ENCODE results near the gene C10orf95.
"Not testable (repeated sequence)": the region's sequence is repeated elsewhere in the genome, so short reads cannot be mapped to it uniquely, and the experiment has no call there.

The C10orf95 gene, protein sequence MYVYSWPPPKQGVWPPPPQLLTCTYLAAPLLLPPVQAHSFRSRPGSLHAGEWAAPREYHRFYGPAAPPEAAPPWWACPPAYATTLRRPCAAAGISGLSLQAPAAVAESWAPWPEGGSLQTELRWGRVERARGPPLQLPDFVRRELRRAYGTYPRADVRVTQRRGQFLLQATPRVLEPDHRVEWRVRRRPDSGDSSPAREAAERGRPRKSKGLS

DNA sequence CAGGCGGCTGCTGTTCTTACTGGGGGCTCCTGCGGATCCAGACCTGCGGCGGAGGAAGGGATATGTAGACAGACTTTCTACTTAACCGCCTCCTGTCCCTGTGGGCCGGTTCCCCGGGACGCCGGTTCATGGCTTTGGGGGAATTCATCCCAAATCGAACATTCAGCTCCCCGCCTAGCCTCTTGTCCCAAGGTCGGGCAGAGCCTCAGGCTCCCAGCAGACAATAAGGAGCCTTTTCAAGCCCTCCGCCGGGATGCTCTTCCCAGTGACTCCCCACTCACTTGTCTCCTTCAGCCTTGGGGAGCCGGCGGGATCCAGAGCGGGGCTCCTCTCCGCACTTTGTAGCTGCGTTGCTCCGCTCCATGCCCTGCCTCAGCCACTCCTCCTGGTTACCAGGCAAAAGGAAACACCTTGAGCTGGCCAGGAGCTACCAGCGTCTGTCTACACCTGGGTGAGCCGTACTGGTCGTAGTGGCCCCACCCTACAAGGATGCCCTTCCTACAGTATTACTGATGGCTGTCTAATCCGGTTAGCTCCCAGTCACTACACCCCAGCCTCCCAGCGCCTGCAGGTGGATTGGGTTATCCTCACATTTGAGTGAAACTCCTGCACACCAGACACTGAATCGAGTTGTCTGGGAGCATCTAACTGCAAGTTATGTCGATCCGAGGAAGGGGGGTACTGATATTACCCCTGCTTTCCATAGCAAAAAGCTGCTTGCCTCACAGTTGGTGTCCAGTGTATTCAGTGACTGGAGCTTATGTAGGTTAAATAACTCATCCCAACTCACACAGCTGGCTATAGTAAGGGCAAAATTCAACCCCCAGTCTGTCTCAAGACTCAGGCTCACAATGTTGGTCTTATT, at the start of gene C10orf95:
Gene C10orf95, minus strand, starts transcription at position 439 of the 865 bp plus-strand sequence. CDS start 450 bp downstream, outside the sequence.
- H3K4me1 Mint-ChIP-seq = peaks cover 33% of the 10 kb centered on the region
- no peak for ATAC-seq
- H3K9me3 Mint-ChIP-seq = no peaks in the 10 kb centered on the region
- H3K36me3 Mint-ChIP-seq = peaks cover 13% of the 10 kb centered on the region
- no peaks in the 10 kb centered on the region for H3K27me3 Mint-ChIP-seq
- H3K27ac Mint-ChIP-seq = peak within 1 kb of the TSS; percentile 96
- H3K4me3 Mint-ChIP-seq = peak within 1 kb of the TSS; percentile 96

DNA sequence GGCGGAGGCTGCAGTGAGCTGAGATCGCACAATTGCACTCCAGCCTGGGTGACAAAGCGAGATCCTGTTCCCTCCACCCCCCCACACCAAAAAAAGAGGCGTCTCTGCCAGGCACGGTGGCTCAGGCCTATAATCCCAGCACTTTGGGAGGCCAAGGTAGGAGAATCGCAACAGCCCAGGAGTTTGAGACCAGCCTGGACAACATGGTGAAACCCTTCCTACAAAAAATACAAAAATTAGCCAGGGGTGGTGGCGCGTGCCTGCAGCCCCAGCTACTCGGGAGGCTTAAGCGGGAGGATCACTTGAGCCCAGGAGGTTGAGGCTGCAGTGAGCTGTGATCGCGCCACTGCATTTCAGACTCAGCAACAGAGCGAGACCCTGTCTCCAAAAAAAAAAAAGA, 49.3 kb upstream of the C10orf95 start:
- not testable (repeated sequence) for H3K4me3 Mint-ChIP-seq, H3K36me3 Mint-ChIP-seq, ATAC-seq, H3K27ac Mint-ChIP-seq, H3K27me3 Mint-ChIP-seq, H3K9me3 Mint-ChIP-seq
- peaks cover 49% of the 10 kb centered on the region for H3K4me1 Mint-ChIP-seq

DNA sequence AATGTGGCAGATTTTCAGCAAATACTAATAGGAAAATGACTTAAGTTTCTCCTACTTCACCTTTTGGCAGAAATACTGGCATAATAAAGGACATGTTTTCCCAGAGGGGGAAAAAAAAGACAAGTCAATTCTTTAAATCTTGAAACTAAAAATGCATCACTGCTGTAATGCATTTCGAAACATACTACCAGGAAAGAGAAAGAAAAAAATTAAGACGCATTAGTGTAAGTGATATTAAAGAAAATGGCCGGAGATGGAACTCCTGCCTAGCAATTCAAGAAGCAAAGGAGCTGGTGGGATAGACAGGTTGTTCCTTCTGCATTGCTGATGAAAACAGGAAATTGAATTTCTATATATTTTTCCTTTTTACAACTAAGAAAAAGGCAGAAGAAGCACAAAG, 48.0 kb upstream of the C10orf95 start:
- H3K9me3 Mint-ChIP-seq = no peaks in the 10 kb centered on the region
- peaks cover 36% of the 10 kb centered on the region for H3K4me1 Mint-ChIP-seq
- ATAC-seq = no peak
- no peak overlapping the region for H3K27ac Mint-ChIP-seq
- no peak overlapping the region for H3K4me3 Mint-ChIP-seq
- H3K27me3 Mint-ChIP-seq = no peaks in the 10 kb centered on the region
- no peaks in the 10 kb centered on the region for H3K36me3 Mint-ChIP-seq

DNA sequence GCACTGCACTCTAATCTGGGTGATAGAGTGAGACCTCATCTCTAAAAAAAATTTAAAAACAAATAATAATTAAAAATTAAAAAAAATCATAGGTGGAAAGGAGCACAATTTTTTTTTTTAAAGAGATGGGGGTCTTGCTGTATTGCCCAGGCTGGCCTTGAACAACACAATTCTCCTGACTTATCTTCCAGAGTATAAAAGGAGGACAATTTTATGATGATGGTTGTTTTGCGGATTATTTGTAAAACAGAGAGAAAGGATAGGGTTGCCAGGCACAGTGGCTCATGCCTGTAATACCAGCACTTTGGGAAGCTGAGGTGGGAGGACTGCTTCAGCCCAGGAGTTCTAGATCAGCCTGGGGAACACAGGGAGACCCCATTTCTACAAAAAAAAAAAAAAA, 46.2 kb upstream of the C10orf95 start:
- Mint-ChIP-seq H3K9me3 (no peaks in the 10 kb centered on the region), H3K36me3 (no peaks in the 10 kb centered on the region), H3K27me3 (no peaks in the 10 kb centered on the region), H3K4me3 (no peak overlapping the region), H3K27ac (no peak overlapping the region), H3K4me1 (peaks cover 46% of the 10 kb centered on the region)
- ATAC-seq = no peak

DNA sequence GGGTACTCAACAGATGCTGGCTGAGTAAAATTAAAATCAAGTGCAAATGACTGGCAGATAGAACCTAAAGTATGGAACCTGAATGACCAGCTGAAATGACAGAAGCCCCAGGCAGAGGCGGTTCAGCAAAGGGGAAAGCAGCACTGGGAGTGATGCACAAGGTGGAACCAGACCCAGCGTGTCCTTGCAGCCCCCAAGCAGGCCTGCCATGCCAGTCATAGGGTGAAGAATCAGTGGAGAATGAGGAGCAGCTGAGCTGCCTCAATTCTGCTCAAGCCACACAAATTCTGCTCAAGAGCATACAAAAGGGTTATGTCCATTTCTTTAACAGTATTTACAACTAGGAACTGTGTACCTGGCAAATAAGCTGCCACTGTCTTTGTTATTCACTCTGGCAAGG, 42.4 kb upstream of the C10orf95 start:
- no peaks in the 10 kb centered on the region for H3K9me3 Mint-ChIP-seq
- H3K27me3 Mint-ChIP-seq = no peaks in the 10 kb centered on the region
- no peak overlapping the region for H3K27ac Mint-ChIP-seq
- no peak overlapping the region for H3K4me3 Mint-ChIP-seq
- ATAC-seq = no peak
- H3K36me3 Mint-ChIP-seq = peaks cover 11% of the 10 kb centered on the region
- peaks cover 38% of the 10 kb centered on the region for H3K4me1 Mint-ChIP-seq

DNA sequence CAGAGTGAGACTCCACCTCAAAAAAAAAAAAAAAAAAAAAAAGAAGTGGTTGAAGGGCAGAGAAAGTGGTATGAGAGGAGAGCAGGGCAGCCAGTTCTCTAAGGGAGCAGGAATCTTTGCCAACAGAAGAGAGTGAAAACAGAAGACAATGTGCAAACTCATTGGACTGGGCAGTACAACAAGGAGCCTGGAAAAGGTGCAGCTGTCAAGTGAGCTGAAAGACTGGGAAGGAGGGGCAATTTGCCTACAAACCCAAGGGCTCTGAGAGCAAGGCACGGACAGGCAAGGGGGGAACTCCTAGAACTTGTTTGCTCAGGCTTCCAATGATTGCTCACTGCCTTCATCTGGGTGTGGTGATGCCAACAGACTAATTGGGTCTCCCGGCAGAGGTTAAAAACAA, 41.6 kb upstream of the C10orf95 start:
- Mint-ChIP-seq H3K4me1 (peaks cover 33% of the 10 kb centered on the region), H3K27ac (no peak overlapping the region), H3K36me3 (peaks cover 15% of the 10 kb centered on the region), H3K9me3 (no peaks in the 10 kb centered on the region), H3K4me3 (no peak overlapping the region), H3K27me3 (no peaks in the 10 kb centered on the region)
- ATAC-seq = no peak

DNA sequence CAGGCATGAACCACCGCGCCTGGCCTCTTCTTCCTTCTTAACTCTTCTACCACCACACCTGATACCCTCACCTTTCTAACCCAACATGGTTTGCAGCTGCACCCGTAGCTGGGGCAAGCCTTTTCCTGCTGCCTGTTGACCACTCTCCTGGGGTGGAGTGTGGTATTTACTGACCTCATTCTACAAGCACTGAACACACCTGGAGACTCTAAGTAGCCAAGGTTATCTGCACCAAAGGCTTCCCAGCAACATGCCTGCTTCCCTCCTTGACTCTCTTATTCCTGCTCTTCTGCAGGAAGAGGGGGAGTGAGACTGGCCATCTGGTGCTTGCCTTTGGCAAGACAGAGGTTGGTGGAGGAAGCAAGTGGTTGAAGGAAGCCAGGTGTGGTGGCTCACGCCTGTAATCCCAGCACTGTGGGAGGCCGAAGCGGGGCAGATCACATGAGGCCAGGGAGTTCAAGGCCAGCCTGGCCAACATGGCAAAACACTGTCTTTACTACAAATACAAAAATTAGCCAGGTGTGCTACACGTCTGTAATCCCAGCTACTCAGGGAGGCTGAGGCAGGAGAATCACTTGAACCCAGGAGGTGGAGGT, 41.1 kb upstream of the C10orf95 start:
- H3K27me3 Mint-ChIP-seq = no peaks in the 10 kb centered on the region
- no peak for ATAC-seq
- H3K9me3 Mint-ChIP-seq = no peaks in the 10 kb centered on the region
- peaks cover 18% of the 10 kb centered on the region for H3K36me3 Mint-ChIP-seq
- H3K4me1 Mint-ChIP-seq = peaks cover 27% of the 10 kb centered on the region
- H3K4me3 Mint-ChIP-seq = no peak overlapping the region
- peak overlapping the region; percentile 13 for H3K27ac Mint-ChIP-seq

DNA sequence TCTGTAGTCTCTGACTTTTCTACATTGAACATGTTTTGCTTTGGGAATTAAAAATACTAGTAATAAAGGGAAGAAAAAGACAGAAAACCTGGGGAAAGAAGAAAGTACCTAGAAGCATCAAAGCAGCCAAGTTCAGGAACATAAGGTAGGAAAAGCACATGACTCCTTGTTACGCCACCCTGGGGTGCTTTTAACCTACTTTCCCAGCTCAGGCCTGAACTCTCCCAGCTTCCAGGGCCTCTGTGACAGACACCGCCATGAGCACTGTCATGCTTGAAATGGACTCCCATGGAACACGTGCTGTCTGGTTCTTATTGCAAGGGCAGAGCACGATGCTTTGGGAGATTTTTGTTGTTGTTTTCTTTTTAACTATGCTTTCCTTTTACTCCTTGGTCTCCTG, 39.8 kb upstream of the C10orf95 start:
- peaks cover 19% of the 10 kb centered on the region for H3K4me1 Mint-ChIP-seq
- H3K27ac Mint-ChIP-seq = no peak overlapping the region
- peaks cover 18% of the 10 kb centered on the region for H3K36me3 Mint-ChIP-seq
- no peaks in the 10 kb centered on the region for H3K27me3 Mint-ChIP-seq
- H3K9me3 Mint-ChIP-seq = no peaks in the 10 kb centered on the region
- H3K4me3 Mint-ChIP-seq = no peak overlapping the region
- no peak for ATAC-seq

DNA sequence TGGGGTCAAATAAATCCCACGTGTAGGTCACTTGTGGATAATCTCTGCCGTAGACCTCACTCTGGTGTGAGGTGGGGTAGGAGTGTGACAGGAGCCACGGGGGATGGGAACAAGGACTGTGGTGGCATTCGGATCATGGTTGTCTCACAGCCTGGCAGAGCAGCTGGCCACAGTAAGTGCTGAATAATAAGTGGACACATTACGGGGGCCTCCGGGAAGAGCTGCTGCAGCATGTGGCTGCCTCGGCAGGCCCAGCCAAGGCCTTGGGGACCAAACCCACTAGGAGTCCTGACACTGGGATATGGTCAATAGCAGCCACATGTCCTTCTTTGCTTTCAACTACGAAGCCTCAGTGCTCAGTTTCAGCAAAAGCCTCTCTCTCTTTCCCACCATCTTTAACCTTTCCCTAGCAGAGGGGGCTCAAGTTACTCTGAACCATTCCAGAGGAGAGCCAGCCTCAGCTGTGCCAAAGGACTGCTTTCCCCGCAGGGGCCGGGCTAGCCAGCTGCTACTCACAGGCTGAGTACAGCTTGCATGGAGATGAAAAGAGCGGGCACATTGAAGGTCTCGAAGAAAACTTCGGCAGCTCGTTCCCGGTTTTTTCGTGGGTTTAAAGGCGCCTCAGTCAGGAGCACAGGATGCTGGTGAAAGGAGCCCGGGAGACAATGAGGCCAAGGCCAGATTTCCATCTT, 33.9 kb upstream of the C10orf95 start:
- no peak for ATAC-seq
- Mint-ChIP-seq H3K27me3 (no peaks in the 10 kb centered on the region), H3K4me3 (no peak overlapping the region), H3K27ac (no peak overlapping the region), H3K9me3 (no peaks in the 10 kb centered on the region), H3K4me1 (no peaks in the 10 kb centered on the region), H3K36me3 (peaks cover 46% of the 10 kb centered on the region)

DNA sequence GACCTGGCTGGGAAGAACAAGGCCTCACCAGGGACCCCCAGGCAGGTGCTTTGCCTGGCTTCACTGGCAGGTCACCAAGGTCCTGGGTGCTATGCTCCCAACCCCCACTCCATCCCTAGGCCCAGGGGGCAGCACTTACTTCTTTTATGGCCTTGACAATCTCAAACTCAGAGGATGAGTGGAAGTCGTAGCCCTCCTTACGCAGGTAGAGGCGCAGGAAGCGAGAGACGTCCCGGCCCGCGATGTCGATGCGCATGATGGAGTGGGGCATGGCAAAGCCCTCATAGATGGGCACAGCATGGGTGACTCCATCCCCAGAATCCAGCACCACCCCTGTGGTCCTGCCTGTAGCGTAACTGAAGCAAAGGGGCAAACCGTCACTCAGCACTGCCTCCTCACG, 32.7 kb upstream of the C10orf95 start:
- peaks cover 43% of the 10 kb centered on the region for H3K36me3 Mint-ChIP-seq
- no peaks in the 10 kb centered on the region for H3K9me3 Mint-ChIP-seq
- no peaks in the 10 kb centered on the region for H3K27me3 Mint-ChIP-seq
- H3K4me3 Mint-ChIP-seq = no peak overlapping the region
- ATAC-seq = no peak
- H3K4me1 Mint-ChIP-seq = peaks cover 4% of the 10 kb centered on the region
- H3K27ac Mint-ChIP-seq = no peak overlapping the region

DNA sequence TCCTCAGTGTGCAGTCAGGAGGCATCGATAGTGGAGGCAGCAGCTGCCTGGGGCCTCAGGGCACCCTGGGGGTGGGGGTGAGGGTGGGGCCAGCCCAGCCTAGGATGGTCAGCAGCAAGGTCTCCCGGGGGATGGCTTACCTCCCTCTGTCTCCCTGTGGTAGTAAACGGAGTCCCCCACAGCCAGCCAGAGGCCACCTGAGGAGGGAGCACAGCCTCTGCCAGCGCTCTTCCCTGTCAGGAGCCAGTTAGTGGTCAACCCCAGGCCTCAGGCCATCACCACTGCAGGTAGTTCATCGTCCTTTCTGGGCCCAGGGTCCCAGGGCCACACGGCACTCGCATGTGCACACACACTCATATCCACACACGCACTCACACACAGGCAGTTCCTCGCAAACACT, 29.1 kb upstream of the C10orf95 start:
- Mint-ChIP-seq H3K27me3 (no peaks in the 10 kb centered on the region), H3K27ac (peak overlapping the region; percentile 24), H3K4me3 (no peak overlapping the region), H3K9me3 (no peaks in the 10 kb centered on the region), H3K4me1 (peaks cover 9% of the 10 kb centered on the region), H3K36me3 (peaks cover 34% of the 10 kb centered on the region)
- ATAC-seq = no peak

DNA sequence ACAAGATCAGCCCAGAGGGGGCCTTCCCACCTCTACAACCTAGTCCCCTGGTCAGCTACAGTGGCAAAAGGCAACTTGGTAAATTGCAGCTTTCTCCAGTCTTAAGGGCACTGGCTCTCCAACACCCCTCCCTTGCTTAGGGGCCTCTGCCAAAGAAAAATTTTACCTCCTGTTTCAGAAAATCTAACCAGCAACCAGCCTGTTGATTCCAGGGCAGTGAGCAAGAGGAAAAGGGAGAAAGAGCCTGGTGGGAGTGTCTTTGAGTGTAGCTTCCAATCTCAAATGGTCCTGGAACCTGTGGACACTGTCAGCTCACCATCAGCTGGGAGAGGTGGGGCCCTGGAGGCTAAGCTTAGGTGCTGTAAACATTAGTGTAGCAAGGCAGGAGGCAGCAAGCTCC, 28.3 kb upstream of the C10orf95 start:
- H3K36me3 Mint-ChIP-seq = peaks cover 37% of the 10 kb centered on the region

DNA sequence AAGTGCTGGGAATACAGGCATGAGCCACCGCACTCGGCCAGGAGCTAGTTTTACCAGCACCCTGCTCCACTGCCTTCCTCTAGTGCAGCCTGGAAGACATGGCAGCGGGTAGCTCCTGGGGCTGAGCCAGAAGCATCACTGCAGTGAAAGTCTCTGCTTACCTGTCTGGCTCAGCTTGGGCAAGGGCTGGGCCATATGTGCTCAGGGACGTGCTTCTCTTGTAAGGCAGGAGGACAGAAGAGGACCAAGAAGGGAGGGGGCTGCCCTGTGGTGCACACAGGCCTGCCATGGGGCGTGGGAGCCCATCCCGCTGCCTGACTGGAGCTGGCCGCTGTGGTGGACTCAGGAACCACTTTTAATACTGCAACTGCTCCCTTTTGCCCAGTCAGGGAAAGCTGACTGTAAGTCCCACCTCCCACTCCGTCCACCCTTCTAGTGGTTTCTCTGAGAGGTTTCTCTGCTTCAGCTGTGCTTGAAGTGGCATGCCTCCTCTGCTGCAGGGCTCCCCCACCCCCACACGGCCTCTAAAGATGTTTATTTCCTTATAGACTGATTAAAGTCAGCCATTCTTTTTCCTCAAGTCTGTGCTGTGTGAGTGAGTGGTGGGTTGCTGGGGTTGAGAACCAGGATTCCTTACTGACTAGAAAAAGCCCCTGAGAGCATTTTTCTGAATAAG, 25.3 kb upstream of the C10orf95 start:
- Mint-ChIP-seq H3K27me3 (no peaks in the 10 kb centered on the region), H3K4me1 (peaks cover 9% of the 10 kb centered on the region), H3K36me3 (peaks cover 20% of the 10 kb centered on the region), H3K9me3 (no peaks in the 10 kb centered on the region), H3K4me3 (no peak overlapping the region), H3K27ac (peak overlapping the region; percentile 40)
- no peak for ATAC-seq

More for the DNA sequence above, 28.3 kb upstream of the C10orf95 start:
- H3K9me3 Mint-ChIP-seq = no peaks in the 10 kb centered on the region
- peak overlapping the region; percentile 67 for H3K27ac Mint-ChIP-seq
- no peak overlapping the region for H3K4me3 Mint-ChIP-seq
- H3K4me1 Mint-ChIP-seq = peaks cover 9% of the 10 kb centered on the region
- no peak for ATAC-seq
- H3K27me3 Mint-ChIP-seq = no peaks in the 10 kb centered on the region

DNA sequence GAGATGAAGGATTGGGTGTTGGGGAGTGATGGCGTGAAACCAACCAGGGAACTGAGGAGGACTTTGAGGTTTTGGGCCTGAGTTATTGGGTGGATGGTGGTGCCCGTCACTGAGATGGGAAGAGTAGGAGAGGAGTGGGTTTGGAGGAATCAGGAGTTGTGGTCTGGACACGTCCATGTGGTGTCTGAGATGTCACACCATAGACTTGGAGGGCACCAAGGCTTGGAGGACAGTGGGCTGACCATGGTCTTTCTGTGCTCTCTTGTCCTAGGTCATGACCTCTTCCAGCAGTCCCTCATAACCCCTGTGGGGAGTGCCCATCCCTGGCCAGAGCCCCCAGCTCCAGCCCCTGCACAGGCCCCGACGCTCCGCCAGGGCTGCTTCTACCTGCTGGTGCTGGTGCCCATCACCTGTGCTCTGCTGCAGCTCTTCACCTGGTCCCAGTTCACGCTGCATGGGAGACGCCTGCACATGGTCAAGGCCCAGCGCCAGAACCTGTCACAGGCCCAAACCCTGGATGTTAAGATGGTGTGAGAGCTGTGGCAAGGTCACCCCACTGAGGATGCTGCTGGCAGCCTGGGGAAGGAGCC, 24.2 kb upstream of the C10orf95 start:
- H3K4me1 Mint-ChIP-seq = peaks cover 9% of the 10 kb centered on the region
- peaks cover 15% of the 10 kb centered on the region for H3K36me3 Mint-ChIP-seq
- no peaks in the 10 kb centered on the region for H3K27me3 Mint-ChIP-seq
- H3K9me3 Mint-ChIP-seq = no peaks in the 10 kb centered on the region
- no peak for ATAC-seq
- no peak overlapping the region for H3K27ac Mint-ChIP-seq
- H3K4me3 Mint-ChIP-seq = no peak overlapping the region

Data from stimulated activated memory B cell treated with anti-CD40 and anti-IgM and Interleukin-4, amounts not matched to agents 10 μg/mL and 1 μg/mL and 100 μg/mL, for 72 hours (primary cell).